ENCODE data around the gene GABBR1. TPM values are rescaled to one million over a fixed set of nuclear protein-coding genes. Genes with fewer than 3 reads are reported as not detected.

GABBR1 gene
- total RNA-seq, 1 experiment from 2014 or later, result 146 TPM

DNA sequence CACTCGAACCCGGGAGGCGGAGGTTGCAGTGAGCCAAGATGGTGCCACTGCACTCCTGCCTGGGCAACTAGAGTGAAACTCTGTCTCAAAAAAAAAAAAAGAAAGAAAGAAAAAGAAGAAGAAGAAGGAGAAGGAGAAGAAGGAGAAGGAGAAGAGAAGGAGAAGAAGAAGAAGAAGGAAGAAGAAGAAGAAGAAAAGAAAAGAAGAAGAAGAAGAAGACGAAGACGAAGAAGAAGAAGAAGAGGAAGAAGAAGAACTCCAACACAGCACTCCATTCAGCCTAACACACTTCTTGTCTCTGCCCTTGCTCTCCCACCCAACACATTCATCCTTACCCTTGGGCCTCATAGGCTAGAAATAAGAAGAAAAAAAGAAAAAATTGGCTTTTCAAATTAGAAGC lies 41.0 kb upstream of the GABBR1 start:
- Histone ChIP-seq H4K91ac (ENCODE audit: insufficient read length, low read depth, low read length) (no peak overlapping the region), H3K4ac (ENCODE audit: low read depth, low read length) (no peak overlapping the region), H2BK20ac (ENCODE audit: low read depth, low read length, poor library complexity, severe bottlenecking) (no peak overlapping the region), H2BK120ac (ENCODE audit: low read depth, low read length, poor library complexity, severe bottlenecking) (no peak overlapping the region), H3K79me2 (ENCODE audit: insufficient read depth, low read length) (no peaks in the 10 kb centered on the region), H3T11ph (ENCODE audit: low read length) (no peak overlapping the region), H4K8ac (replicated peaks; ENCODE audit: insufficient read length, low read depth, low read length) (no peak overlapping the region), H3K9ac (ENCODE audit: extremely low read depth, insufficient read length, low read length) (no peak overlapping the region), H3K18ac (ENCODE audit: insufficient read length, low read depth, low read length) (no peak overlapping the region), H3K27me3 (ENCODE audit: insufficient read depth, low read length) (no peaks in the 10 kb centered on the region), H4K5ac (ENCODE audit: insufficient read length, low read depth, low read length) (no peak overlapping the region), H2AK5ac (ENCODE audit: insufficient read length, low read length) (no peak overlapping the region), H3K4me1 (ENCODE audit: insufficient read depth, low read length) (peaks cover 1% of the 10 kb centered on the region; the same call in 1 of the 2 replicates), H2BK5ac (ENCODE audit: insufficient read length, low read length) (no peak overlapping the region), H3K9me3 (ENCODE audit: control insufficient read depth, low read depth, low read length) (no peaks in the 10 kb centered on the region), H3K56ac (ENCODE audit: insufficient read length, low read depth, low read length) (no peak overlapping the region), H2BK12ac (ENCODE audit: insufficient read length, low read depth, low read length) (no peak overlapping the region), H4K20me1 (ENCODE audit: control insufficient read depth, insufficient read depth, insufficient read length) (no peaks in the 10 kb centered on the region), H3K79me1 (ENCODE audit: insufficient read depth, low read depth, low read length, poor library complexity, severe bottlenecking) (no peaks in the 10 kb centered on the region), H3K27ac (ENCODE audit: insufficient read length, low read depth, low read length) (no peak overlapping the region), H3K23me2 (ENCODE audit: insufficient read length, low read depth, low read length, poor library complexity, severe bottlenecking) (no peaks in the 10 kb centered on the region), H2AFZ (ENCODE audit: low read length) (no peak overlapping the region), H3K4me2 (ENCODE audit: insufficient read depth, insufficient read length, low read length) (no peak overlapping the region), H3K23ac (ENCODE audit: insufficient read length, low read depth, low read length) (no peak overlapping the region), H3K14ac (ENCODE audit: insufficient read depth, low read length) (no peak overlapping the region), H2BK15ac (ENCODE audit: low read depth, low read length) (no peak overlapping the region)
- no peak for DNase-seq
- peaks cover 0 to 2% of the 10 kb centered on the region in 2 experiments; a peak in 2 of 5 replicates for H3K9me3 Mint-ChIP-seq
- peaks cover 2% of the 10 kb centered on the region; the same call in 1 of the 2 replicates for H3K27me3 Mint-ChIP-seq (ENCODE audit: low read depth)
- TF ChIP-seq, protein P1, sequence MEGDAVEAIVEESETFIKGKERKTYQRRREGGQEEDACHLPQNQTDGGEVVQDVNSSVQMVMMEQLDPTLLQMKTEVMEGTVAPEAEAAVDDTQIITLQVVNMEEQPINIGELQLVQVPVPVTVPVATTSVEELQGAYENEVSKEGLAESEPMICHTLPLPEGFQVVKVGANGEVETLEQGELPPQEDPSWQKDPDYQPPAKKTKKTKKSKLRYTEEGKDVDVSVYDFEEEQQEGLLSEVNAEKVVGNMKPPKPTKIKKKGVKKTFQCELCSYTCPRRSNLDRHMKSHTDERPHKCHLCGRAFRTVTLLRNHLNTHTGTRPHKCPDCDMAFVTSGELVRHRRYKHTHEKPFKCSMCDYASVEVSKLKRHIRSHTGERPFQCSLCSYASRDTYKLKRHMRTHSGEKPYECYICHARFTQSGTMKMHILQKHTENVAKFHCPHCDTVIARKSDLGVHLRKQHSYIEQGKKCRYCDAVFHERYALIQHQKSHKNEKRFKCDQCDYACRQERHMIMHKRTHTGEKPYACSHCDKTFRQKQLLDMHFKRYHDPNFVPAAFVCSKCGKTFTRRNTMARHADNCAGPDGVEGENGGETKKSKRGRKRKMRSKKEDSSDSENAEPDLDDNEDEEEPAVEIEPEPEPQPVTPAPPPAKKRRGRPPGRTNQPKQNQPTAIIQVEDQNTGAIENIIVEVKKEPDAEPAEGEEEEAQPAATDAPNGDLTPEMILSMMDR (conservative IDR thresholded peaks at IDR 0.05), result no peak
- no peak overlapping the region for H3K27ac Mint-ChIP-seq
- no peak overlapping the region for H3K4me3 Mint-ChIP-seq
- peaks cover 27 to 32% of the 10 kb centered on the region in 2 experiments for H3K4me1 Mint-ChIP-seq
- H3K36me3 Mint-ChIP-seq (ENCODE audit: insufficient read depth in 1 of 3, low read depth in 3 of 3), result peaks cover 1 to 9% (median 5%) of the 10 kb centered on the region in 3 experiments; a peak in 5 of 7 replicates
- no CpG with 5 or more reads among the region's 5 CpGs for WGBS (ENCODE audit: extremely low coverage, insufficient read length, low lambda C conversion rate)
